GM12891 (cell line): Measurements from ENCODE around the gene NDST4.

Source experiments
- PAX5 ChIP-seq: IDR thresholded peaks from 2 replicates; pipeline ENCODE4 v1.6.1; 2011; ENCODE audit warnings: low read length, moderate library complexity, mild to moderate bottlenecking; ENCODE audit not compliant: insufficient read depth, severe bottlenecking
- POLR2A ChIP-seq: IDR thresholded peaks from 2 replicates; pipeline ENCODE4 v1.6.1; 2011; ENCODE audit warnings: low read depth, low read length, control low read depth
- POLR2AphosphoS5 ChIP-seq: IDR thresholded peaks from 2 replicates; pipeline ENCODE4 v1.6.1; 2011; ENCODE audit warnings: low read depth, low read length, control low read depth
- POU2F2 ChIP-seq: IDR thresholded peaks from 2 replicates; pipeline ENCODE4 v1.6.1; 2011; ENCODE audit warnings: low read depth, mild to moderate bottlenecking, control low read depth, low read length, moderate library complexity
- TAF1 ChIP-seq: IDR thresholded peaks from 2 replicates; pipeline ENCODE4 v1.6.1; 2011; ENCODE audit warnings: low read depth, low read length, control low read depth

GRCh38 chr4:115149106-115149505, 35.7 kb upstream of the NDST4 start:
- TF ChIP-seq POLR2AphosphoS5 (no peak), POLR2A (no peak), TAF1 (no peak), POU2F2 (no peak), PAX5 (no peak)
